ENCODE results near the gene FOXO6.
A peak's percentile ranks its signal among the peaks of the same experiment; 100 is the strongest.

Gene FOXO6

DNA sequence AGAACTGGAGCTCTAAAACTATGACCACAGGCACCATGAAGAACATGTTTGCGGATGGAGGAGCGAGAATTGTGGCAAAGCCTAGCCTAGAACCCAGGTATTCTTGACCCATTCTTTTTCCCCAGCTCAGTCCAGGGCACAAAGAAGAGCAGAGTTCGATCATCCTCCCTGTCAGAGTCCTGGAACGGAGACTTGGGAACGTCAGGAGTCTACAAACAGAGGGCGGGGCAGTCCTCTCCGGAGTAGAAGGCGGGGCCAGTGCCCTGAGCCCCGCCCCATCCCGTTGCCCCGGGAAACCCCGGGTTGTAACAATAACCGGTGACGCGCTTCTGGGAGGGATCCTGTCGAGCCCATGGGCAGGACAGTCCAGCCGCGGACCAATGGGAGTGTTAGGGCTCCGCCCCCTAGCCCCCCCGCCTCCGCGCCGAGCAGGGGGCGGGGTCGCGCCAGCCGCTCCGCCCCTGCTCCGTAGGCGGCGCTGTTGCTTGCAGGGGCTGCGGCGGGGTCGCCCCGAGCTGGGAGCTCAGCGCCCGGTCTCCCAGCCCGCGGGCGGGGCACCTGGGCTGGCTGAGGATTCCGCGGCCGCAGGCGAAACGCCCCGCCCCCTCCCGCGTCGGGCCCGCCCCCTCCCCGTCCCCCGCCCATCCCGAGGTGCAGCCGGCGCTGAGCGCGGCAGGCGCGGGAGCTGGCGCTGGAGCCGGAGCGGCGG lies at the start of gene FOXO6:
Gene FOXO6, plus strand, starts transcription at position 649 of the 709 bp plus-strand sequence.
- DNase-seq, result peak; percentile 92

DNA sequence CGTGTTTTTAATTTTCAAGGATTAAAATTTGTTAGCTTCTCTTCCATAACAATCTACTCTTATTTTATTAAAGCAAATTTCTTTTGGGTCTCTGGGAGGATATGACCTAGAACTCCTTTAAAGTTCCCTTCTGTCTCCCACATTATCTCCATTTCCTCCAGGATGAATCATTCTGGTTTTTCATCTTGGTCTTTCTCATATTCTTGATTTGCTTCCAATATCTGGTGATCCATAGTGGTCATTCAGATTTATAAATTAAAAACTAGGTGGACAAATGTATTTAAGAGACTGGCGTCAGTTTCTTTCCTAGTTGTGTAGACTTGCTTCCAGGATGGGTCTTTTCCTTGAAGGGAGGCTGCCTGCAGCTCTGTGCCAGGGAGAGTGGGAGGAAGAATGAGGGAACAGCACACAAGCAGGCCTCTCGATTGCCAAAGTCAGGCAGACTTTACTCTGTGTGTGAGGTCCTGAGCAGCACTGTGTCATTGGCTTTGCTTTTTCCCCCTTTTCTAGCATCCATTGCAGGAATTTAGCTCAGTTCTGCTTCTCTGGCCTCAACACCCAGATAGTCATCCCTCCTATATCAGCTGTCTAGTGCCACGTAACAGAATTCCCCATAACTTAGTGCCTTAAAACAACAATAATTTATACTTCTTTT lies 48.1 kb upstream of the FOXO6 start:
- no peak for DNase-seq

GRCh38 chr1:41313661-41314131 lies 47.5 kb upstream of the FOXO6 start:
- DNase-seq, result no peak

- DNase-seq, result no peak
These were observed 46.7 kb upstream of the FOXO6 start for GRCh38 chr1:41314376-41315145.

GRCh38 chr1:41315146-41315822 lies 46.0 kb upstream of the FOXO6 start:
- DNase-seq, result no peak

GRCh38 chr1:41315871-41316270 lies 45.4 kb upstream of the FOXO6 start:
- DNase-seq, result no peak

DNA sequence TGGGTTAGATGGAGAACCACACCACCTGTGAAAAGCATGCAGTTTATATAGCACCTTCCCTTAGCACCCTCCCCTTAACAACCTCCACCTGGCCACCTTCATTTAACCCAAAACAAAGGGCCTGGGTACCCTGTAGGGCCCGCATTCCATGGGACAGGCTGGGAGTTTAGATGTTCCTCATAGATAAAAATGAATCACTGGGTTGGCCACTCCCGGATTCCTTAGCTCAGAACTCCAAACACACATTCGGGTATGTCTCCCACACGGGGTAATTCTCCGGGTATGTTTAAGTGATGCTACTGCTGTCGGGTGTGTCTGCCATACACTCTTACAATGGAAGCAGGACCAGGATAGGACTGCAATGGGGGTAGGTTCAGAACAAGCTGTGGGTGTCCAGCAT lies 43.9 kb upstream of the FOXO6 start:
- DNase-seq, result no peak

DNA sequence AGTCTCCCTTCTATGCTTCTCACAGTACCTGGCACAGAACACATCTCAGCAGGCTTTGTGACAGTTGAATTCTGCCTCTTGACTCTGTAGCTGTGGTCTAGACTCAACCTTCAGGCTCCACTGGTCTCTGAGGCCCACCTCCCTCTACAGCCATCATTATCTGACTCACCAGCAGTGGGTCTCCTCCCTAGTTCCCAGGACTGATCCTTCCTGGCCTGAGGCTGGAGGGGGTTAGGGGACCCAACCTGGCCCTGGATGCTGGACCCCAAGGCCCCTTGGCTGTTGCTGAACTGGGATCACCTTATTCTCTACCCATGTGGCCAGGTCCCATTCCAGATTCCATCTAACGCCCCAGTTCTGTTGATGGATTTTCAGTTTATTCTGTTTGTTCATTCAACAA lies 43.1 kb upstream of the FOXO6 start:
- no peak for DNase-seq

DNA sequence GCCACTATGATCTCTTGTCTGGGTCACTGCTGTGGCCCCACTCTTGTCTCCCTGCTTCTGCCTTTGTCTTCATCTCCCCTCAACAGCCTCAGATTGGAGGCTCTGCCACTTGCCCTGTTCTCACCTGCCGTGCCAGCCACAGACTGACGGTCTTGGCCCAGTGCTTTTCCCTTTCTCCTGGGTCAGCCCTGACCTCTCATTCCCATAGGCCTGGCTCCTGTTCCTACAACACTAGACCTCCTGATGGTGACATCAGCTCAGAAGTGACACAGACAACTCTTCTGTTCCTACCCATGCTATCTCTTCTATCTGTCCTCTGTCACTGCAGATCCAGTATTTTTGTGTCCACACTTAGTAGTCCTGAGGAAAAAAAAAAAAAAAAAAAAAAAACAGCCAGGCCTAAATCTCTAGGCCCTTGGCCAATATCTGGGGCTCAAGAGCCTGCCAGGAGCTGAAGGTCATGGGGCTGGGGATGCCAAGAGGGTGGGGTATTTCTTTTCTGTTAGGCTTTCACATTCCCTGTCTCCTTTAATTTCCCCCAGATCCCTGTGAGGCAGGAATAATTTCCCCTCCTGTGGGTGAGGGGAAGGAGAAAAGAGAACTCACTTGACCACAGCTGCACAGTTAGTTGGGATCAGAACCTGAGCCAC lies 42.0 kb upstream of the FOXO6 start:
- no peak for DNase-seq

GRCh38 chr1:41319807-41320711 lies 41.2 kb upstream of the FOXO6 start:
- no peak for DNase-seq

DNA sequence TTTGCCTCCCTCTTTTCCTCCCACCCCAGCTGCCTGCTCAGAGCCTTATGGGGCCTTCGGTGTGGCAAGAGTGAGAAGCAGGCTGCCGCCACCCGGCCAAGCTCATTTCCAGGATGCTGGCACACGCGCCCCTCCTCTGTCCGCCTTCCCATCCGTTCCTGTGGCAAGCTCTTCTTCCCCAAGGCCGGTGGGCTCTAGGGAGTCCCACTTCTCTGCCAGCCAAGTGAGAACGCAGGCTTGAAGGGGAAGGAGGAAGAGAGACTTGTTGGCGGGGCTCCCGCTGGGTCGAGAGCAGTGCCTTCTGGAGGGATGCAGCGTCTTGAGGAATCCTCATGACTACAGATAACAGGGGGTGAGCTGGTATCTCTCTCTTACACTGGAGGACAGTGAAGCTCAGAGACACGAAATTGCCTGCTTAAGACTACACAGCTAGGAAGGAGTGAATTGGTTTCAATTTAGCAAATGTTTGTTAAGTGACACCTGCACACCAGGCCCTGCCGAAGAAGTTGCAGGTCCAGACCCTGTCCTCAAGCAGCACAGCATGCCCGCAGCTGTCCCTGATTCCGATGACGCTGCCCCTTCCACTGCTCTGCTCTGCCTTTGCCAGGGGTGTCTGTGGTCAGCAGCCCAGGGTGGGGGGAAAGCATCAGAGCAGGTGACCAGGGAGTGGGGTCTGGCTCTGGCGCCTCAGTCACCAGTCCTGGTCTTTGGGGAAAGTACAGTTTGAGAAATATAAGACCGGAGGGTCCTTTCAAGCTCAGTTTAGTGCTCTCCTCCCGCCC lies 40.1 kb upstream of the FOXO6 start:
- DNase-seq, result no peak

DNA sequence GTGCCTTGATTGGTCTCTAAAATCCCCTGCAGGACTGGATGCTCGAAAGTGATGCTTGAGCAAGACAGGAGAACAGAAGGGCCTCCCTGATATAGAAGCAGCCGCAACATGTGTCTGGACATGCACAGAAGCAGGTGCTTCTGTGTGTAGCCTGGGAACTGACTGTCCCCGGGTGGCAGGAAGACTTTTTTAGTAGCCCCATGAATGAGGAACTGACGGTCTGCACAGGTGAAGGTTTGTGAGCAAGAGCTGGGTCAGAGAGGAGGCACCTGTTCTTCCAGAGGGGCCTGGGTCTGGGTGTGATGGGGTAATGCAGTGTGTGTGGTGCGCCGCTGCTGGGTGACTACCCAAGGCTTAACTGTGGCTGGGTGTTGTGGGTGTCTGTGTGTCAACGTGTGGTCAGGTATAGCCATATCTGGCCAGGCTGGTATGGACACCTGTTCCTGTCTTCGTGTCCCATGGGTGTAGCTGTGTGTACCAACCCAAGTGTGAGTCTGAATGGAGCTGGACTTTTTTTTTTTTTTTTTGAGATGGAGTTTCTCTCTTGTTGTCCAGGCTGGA lies 39.1 kb upstream of the FOXO6 start:
- no peak for DNase-seq

DNA sequence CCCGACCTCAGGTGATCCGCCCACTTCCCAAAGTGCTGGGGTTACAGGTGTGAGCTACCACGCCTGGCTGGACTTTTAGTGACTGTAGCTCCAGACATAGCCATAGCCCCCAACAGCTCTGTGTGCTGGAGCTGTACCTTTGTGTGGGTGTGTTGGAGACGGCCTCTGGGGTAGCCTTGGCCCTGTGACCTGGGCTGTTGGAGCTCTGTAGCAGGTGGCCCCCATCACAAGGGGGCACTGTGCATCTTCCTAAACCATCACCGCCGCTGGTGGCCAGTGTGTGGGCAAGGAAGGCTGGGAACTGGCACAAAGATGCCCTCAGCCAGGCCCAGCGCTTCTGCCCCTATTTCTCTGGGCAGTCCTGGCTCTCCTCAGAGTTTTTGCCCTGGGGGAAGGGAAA lies 38.4 kb upstream of the FOXO6 start:
- peak; percentile 23 for DNase-seq

- DNase-seq, result no peak
These were observed 38.0 kb upstream of the FOXO6 start for GRCh38 chr1:41323243-41323642.

GRCh38 chr1:41325801-41326200 lies 35.4 kb upstream of the FOXO6 start:
- DNase-seq, result no peak

DNA sequence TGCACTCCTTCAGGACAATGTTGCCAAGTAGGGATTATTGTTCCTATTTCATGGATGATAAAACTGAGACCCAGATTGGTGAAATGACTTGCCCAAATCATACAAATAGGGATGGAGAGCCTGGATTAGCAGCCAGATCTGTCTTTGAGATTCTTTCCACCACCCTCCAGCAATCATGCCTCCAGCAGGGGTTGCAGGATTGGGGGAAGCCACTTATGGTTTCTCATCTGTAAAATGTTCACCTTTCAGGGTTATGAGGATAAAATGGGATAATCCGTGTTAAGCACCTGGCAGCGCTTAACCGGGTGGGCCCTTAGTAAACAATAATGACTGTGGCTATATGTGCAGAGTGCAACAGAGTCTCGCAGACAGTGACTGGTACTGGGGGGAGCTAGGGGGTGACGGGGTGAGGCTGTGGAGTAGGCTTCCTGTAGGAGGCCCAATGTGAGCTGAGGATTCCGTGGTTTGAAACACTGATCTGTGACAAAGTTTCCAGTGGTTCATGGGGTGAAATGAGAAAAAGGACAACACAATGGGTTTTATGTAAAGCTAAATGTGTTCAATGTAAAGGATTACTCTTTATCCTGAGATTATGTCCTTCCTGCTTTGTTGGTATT lies 33.7 kb upstream of the FOXO6 start:
- no peak for DNase-seq

GRCh38 chr1:41328001-41328615 lies 33.1 kb upstream of the FOXO6 start:
- no peak for DNase-seq

DNA sequence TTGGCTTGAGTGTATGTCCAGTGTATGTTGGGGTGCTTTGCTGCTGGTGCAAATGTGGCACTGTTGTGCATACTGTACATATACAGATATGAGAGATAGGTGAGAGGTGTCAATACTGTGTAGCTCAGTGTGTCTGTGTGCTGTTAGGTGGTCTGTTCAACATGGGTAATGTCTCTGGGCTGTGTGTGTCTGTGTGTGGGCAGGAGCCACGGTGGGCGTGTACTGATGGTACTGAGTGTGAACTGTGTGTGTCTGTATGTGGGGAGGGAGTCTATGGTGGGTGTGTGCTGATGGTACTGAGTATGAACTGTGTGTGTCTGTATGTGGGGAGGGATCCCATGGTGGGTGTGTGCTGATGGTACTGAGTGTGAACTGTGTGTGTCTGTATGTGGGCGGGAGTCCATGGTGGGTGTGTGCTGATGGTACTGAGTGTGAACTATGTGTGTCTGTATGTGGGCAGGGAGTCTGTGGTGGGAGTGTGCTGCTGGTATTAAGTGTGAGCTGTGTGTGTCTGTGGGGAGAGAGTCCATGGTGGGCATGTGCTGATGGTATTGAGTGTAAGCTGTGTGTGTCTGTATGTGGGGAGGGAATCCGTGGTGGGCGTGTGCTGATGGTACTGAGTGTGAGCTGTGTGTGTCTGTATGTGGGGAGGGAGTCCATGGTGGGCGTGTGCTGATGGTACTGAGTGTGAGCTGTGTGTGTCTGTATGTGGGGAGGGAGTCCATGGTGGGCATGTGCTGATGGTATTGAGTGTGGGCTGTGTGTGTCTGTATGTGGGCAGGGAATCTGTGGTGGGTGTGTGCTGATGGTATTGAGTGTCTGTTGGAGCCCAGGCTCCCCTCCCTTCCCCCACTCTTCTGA lies 32.2 kb upstream of the FOXO6 start:
- no peak for DNase-seq
